ENCODE data around the gene DIP2C.
"Not testable (repeated sequence)": the region's sequence is repeated elsewhere in the genome, so short reads cannot be mapped to it uniquely, and the experiment has no call there.

The DIP2C gene

DNA sequence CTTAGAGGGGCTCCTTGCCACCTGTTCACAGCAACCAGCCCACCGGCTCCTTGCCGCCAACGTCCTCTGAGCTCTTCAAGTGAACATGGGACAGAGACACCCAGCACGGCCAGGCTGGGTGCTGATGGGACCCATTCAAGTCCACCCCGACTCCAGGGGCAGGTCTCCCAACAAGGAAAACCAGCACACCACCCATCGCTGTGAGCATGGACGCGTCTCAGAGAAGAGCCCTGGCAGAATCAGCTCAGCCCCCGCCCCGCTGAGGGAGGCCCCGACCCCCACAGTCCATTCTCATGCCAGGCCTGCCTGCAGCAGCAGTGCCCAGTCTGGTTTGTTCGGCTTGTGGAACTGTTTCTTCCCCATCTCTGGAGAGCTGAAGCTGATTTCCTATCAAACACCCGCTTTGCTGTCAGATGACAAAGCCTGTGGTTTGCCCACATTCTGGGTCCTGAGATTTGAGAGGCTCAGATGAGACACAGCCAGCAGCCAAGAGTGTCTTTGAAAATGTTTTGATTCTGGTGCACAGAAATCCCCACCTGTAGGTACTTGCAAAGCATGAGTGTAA lies 337.6 kb downstream of the DIP2C start:
- peak; percentile 46 for DNase-seq (ENCODE audit: low spot score)

- DNase-seq (ENCODE audit: low spot score), result no peak
Measured at GRCh38 chr10:350981-351501, 338.4 kb downstream of the DIP2C start.

DNA sequence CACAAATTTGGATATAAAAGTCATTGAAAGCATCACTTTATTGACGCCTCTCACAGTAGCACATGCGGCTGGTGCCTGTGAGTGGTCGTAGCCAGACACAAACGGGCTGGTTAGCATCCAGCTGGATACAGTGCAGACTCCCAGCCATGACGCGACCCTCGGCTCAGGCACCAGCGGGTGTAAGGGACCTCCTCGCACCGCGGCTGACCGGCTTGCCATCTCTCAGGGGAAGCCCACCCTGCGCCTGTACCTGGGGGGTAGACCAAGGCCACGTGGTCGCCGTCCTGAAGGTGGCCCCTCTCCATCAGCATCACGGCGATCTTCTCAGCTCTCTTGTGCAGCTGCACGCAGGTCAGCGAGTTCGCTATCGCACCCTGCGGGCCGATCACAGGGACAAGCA lies 340.4 kb downstream of the DIP2C start:
- DNase-seq (ENCODE audit: low spot score), result no peak

- DNase-seq (ENCODE audit: low spot score), result no peak
Measured at GRCh38 chr10:348456-348855, 341.0 kb downstream of the DIP2C start.

DNA sequence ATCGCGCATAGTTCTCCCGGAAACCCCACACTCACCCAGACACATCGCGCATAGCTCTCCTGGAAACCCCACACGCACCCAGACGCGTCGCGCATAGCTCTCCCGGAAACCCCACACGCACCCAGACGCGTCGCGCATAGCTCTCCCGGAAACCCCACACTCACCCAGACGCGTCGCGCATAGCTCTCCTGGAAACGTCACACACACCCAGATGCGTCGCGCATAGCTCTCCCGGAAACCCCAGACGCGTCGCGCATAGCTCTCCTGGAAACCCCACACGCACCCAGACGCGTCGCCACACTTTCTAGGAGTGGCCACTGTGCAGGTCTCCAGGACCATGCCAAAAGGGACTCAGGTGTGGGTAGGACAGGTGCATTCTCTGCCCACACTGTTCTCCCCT lies 341.7 kb downstream of the DIP2C start:
- DNase-seq (ENCODE audit: low spot score), result not testable (repeated sequence)

- not testable (repeated sequence) for DNase-seq (ENCODE audit: low spot score)
Measured at GRCh38 chr10:347190-347589, 342.3 kb downstream of the DIP2C start.

DNA sequence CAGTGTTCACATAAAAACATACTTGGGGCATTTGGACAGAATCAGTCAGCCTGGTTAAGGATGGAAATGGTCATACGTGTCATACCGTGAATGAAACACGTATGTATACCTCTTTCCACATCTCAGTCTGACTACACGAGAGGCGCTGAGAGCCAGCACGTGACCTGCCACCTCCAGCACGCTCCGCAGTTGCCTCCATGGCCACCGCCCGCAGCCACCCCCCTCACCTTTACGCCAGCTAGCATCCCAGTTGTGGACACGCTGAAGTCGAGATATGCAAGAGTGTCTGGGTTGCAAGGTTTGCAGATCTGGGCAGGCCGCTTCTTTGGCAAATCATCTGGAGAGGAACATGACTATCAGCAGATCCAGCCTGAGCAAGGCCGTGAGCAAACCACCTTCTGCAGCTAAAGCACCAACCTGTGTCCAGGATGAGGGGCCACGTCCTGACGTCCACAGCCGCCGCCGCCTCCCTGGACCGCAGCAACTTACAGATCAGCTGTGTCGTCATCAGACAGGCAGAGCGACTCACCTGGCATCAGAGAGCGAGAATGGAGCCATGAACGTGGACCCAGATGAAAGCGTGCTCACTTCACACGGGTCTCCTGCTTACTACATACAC lies 344.8 kb downstream of the DIP2C start:
- DNase-seq (ENCODE audit: low spot score), result no peak

GRCh38 chr10:343231-344220 lies 345.9 kb downstream of the DIP2C start:
- DNase-seq (ENCODE audit: low spot score), result no peak

DNA sequence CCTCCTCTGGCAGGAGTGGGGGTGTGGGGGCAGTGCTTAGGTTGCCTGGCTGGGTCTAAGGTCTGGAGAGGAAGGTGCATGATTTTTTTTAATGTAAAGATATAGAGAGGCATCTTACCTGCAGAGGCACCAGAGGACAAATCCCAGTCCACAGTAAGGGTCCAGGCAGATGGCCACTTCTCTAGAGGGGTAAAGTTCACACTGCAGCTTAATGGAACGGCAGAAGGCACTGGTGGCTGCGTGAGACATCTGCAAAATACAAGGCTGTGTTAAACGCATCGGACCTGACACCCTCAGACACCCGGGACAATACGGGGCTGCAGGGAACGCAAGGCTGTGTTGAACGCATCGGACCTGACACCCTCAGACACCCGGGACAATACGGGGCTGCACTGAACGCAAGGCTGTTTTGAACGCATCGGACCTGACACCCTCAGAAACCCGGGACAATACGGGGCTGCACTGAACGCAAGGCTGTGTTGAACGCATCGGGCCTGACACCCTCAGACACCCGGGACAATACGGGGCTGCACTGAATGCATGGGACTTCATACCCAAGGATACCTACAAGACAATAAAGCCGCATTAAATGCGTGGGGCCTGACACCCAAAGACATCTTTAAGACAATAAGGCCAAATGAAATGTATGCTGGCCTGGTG lies 348.3 kb downstream of the DIP2C start:
- no peak for DNase-seq (ENCODE audit: low spot score)

DNA sequence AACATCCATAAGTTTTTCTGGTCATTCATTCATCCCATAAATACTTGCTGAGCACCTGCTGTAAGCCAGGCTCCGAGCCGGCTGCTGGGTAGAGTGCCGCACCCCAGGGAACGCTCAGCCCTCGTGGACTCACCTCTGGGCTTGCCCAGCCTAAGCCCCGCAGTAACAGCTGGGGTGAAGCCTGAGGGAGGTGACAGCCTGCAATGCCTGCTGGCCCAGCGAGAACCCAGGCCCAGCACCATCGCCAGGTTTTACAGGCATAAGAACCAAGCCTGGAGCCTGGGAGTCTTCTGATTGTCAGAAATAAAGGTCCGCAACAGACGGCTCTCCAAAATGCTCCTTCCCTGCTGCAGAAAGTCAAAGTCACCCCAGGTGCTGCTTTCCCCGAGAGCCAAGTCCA lies 348.8 kb downstream of the DIP2C start:
- no peak for DNase-seq (ENCODE audit: low spot score)

- DNase-seq (ENCODE audit: low spot score), result no peak
Measured at GRCh38 chr10:339038-339391, 350.5 kb downstream of the DIP2C start.

- DNase-seq (ENCODE audit: low spot score), result no peak
Measured at GRCh38 chr10:338171-339037, 351.1 kb downstream of the DIP2C start.

DNA sequence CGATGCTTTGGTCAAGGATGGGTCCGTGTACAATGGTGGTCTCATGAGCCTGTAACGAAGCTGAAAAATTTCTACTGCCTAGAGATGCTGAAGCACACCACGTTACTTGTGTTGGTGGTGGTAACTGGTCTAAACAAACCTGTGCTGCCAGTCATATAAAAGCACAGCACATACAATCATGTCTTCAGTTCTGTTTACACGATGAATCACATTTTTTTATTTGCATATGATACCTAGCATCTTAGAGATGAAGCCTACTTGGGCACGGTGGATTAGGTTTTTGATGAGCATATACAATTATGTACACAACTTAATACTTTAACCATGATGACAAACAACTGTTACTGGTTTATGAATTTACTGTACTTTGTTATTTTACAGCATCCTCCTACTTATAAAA lies 353.2 kb downstream of the DIP2C start:
- no peak for DNase-seq (ENCODE audit: low spot score)

DNA sequence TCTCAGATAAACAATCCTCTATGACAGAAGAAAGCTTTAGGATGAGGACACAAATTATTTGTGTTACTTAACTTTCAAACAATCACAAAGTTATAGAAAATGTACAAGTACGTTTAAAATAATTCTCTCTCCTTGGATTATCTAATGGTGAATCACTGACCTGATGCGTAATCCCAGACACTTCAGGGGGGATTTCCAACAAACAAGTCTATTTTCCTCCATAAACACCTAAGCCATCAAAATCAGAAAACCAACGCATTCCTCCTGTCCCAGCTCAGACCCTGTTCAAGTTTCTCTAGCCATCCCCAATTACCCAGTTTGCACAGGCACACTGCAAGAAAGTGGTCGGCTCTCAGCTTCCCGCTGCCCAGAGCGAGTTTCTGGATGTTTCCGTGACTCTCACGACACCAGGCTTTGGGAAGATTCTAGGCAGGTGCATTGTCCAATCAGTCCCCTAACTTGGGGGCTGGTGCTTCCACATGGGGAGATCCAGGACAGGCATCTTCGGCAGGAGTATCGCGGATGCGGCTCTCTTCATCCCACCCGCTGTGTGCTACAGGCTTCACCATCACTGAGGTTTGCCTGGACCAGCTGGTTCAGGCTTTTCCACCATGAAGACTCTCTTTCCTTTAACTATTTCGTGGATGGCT lies 354.2 kb downstream of the DIP2C start:
- DNase-seq (ENCODE audit: low spot score), result no peak

DNA sequence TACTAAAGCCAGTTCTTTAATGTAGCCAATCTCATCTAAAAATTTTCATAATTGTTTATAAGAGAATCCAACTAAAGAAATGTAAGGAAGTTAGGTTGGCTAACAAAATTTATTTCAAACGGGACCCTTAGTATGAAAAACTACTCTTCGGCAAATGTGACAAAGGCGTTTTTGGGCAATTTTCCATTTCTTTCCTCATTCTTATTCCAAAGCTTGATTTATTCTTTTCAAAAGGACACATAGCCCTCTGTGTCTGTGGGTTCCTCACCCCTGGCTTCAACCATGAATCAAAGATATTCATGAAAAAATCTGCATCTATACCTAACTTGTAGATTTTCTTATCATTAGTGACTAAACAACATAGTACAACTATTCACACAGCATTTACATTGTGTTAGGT lies 358.3 kb downstream of the DIP2C start:
- no peak for DNase-seq (ENCODE audit: low spot score)

- peak; percentile 38 for DNase-seq (ENCODE audit: low spot score)
Measured at GRCh38 chr10:329361-330099, 359.9 kb downstream of the DIP2C start.

DNA sequence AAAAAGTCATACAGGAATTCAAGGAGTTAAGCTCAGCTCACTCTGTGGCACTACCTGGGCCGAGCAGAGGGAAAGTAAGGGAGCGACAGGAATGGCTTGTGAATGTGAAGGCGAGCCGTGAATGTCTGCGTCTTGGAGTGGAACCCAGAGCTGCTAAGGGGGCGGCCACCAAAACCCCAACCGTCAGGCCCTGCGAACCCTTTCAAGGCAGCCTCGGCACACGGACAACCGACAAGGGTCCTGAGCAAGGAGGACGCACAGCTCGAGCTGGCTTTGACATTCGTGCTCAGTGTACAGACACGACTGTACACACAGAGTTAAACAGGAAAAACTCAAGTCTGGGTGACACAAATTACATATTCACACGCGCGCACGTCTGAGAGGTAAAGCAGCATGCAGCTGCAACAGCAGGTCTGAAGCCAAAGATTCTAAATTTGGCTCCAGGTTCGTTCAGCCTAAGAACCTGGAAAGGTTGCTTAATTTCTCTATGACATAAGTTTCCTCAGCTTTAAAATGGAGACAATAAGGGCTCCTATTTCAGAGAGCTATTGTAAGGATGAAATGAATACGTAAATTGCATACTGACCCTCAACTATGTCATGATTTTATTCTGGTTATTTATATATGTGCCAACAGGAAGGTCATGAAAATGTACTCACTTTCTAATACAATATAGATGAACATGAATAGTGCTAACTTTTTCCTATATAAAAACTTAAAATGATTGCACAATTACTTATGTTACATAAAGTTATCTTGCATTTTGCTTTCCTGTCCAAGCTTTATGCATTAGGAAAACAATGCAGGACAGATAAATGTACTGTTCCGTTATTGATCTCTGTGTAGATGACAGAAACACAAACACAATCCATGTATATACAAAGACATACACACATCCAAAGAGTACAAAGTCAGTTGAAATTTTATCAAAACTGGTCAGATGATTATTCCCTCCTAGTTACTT lies 361.3 kb downstream of the DIP2C start:
- no peak for DNase-seq (ENCODE audit: low spot score)

DNA sequence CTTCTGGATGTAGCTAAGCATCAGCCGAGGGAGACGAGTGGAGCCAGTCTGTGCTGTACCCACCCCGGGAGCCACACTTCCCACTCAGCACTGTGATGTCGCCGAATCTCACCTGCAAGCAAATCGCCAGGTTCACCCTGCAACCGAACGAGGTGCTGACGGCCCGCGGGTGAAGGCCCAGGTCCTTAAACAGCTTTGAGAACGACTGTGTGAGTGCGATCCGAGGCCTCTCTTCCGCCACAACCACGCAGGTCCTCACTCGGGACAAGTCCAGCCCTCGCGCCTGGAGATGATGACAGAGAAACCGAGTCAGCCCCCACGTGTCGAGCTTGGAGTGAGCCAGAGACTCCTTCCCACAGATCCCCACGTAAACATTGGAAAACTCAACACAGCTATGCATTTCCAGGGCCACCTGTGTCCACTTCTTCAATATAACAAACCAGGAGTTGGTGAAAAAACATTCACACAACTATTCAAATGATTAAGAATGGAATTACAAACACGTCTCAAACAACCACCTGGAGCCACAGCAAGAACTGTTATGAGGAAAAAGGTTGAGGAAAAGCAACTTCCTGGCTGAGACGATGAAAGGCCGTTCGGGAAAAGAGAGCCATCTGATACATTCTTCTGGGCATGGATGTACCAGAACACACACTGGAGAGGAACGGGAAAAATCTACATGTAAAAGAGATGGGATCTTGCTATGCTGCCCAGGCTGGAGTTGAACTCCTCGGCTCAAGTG lies 362.4 kb downstream of the DIP2C start:
- DNase-seq (ENCODE audit: low spot score), result no peak
